ENCODE measurements around the gene NR1D1.

The NR1D1 gene

DNA sequence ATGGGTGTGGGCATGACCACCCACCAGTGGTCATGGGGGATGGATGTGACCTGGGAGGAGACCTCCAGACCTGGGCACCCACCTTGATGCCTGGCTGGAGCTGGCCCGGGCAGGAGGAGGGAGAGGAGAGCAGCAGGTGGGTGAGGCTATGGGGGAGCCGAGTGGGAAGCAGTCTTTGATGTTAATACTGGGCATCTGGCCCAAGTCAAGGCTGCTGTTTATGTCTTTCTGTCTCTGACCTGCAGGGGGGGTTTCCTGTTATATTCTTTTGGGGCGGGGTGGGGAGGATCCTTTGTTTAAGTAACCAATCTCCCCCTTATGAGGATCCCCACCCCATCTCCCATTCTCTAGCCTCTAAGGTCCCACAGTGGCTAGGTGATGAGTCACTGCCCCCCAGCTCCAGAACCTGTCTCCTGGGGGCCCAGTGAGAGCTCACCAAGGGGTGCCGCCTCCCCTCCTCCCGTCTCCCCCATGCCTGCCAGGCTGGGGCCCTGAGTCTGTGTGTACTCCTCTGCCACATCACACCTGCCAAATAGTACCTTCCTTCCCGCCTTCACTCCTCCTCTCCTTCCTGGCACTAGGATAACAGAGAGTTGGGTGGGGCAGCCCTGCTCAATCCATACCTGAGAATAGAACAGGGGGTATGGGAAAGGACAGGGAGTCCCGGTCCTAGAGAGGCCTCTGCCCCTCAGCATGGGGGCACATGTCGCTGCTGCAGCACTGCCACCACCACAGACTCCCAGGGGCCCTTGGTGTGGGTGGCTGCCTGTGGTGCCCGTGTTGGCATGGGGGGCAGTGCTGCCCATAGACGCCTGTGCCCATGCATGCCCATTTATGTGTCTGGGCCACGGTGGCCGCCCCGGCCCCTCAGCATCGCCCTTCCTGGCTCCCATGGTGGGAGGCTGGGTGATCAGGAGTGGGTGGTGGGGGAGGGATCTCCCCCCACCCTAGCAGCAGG lies 30.4 kb downstream of the NR1D1 start (continued):
- TF ChIP-seq EGR2 (tag by site-specific recombination; IDR thresholded peaks at IDR 0.05; ENCODE audit: low read depth) (peak; percentile 95), GLIS2 (tag by site-specific recombination; IDR thresholded peaks at IDR 0.05) (peak; percentile 74), ZNF324 (tag by site-specific recombination; IDR thresholded peaks at IDR 0.05) (0 out of 2 replicates have a peak, but pooled peaks have one; percentile 17)
- TF ChIP-seq, protein P1, sequence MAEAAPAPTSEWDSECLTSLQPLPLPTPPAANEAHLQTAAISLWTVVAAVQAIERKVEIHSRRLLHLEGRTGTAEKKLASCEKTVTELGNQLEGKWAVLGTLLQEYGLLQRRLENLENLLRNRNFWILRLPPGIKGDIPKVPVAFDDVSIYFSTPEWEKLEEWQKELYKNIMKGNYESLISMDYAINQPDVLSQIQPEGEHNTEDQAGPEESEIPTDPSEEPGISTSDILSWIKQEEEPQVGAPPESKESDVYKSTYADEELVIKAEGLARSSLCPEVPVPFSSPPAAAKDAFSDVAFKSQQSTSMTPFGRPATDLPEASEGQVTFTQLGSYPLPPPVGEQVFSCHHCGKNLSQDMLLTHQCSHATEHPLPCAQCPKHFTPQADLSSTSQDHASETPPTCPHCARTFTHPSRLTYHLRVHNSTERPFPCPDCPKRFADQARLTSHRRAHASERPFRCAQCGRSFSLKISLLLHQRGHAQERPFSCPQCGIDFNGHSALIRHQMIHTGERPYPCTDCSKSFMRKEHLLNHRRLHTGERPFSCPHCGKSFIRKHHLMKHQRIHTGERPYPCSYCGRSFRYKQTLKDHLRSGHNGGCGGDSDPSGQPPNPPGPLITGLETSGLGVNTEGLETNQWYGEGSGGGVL (tag by site-specific recombination; IDR thresholded peaks at IDR 0.05): peak; percentile 50
- TF ChIP-seq, protein P2, sequence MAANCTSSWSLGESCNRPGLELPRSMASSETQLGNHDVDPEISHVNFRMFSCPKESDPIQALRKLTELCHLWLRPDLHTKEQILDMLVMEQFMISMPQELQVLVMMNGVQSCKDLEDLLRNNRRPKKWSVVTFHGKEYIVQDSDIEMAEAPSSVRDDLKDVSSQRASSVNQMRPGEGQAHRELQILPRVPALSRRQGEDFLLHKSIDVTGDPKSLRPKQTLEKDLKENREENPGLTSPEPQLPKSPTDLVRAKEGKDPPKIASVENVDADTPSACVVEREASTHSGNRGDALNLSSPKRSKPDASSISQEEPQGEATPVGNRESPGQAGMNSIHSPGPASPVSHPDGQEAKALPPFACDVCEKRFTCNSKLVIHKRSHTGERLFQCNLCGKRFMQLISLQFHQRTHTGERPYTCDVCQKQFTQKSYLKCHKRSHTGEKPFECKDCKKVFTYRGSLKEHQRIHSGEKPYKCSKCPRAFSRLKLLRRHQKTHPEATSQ (tag by site-specific recombination; IDR thresholded peaks at IDR 0.05): no peak
- TF ChIP-seq, protein P3, sequence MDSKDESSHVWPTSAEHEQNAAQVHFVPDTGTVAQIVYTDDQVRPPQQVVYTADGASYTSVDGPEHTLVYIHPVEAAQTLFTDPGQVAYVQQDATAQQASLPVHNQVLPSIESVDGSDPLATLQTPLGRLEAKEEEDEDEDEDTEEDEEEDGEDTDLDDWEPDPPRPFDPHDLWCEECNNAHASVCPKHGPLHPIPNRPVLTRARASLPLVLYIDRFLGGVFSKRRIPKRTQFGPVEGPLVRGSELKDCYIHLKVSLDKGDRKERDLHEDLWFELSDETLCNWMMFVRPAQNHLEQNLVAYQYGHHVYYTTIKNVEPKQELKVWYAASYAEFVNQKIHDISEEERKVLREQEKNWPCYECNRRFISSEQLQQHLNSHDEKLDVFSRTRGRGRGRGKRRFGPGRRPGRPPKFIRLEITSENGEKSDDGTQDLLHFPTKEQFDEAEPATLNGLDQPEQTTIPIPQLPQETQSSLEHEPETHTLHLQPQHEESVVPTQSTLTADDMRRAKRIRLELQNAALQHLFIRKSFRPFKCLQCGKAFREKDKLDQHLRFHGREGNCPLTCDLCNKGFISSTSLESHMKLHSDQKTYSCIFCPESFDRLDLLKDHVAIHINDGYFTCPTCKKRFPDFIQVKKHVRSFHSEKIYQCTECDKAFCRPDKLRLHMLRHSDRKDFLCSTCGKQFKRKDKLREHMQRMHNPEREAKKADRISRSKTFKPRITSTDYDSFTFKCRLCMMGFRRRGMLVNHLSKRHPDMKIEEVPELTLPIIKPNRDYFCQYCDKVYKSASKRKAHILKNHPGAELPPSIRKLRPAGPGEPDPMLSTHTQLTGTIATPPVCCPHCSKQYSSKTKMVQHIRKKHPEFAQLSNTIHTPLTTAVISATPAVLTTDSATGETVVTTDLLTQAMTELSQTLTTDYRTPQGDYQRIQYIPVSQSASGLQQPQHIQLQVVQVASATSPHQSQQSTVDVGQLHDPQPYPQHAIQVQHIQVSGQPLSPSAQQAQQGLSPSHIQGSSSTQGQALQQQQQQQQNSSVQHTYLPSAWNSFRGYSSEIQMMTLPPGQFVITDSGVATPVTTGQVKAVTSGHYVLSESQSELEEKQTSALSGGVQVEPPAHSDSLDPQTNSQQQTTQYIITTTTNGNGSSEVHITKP (tag by site-specific recombination; IDR thresholded peaks at IDR 0.05): peak; percentile 94

GRCh38 chr17:40068917-40069750 lies 31.3 kb downstream of the NR1D1 start:
- ChIA-PET POLR2A (interaction anchor here (0.8 kb wide), 1 partner anchor 30 kb away, joined by 3 read pairs; no protein-coding TSS in a partner anchor), CTCF (interaction anchor here (0.5 to 6.0 kb wide), 9 partner anchors 17 to 452 kb away, joined by 3 to 43 read pairs (median 3); partner anchors contain the start of gene CSF3)
- H3K4me3 ChIP-seq (ENCODE audit: low read depth, low read length): no peak overlapping the region
- H3K27ac ChIP-seq (ENCODE audit: extremely low read depth, low read depth, low read length): no peak overlapping the region; the same call in 1 of the 2 replicates
- H3K9me3 ChIP-seq (ENCODE audit: control insufficient read depth, insufficient read depth, low read depth, low read length): no peaks in the 10 kb centered on the region
- H3K36me3 ChIP-seq (ENCODE audit: control insufficient read depth in 2 of 2, insufficient read depth in 1 of 2, low read length in 2 of 2): no peaks in the 10 kb centered on the region
- H3K4me1 ChIP-seq (ENCODE audit: control insufficient read depth, insufficient read depth, low read length): peaks cover 49% of the 10 kb centered on the region
- peak; percentile 54; the same call in 1 of the 2 replicates for TF ChIP-seq ZNF777 (tag by site-specific recombination; IDR thresholded peaks at IDR 0.05; ENCODE audit: borderline replicate concordance)
- TF ChIP-seq, protein P1 (tag by site-specific recombination; IDR thresholded peaks at IDR 0.05): peak; percentile 99
- TF ChIP-seq SP2 (tag by site-specific recombination; IDR thresholded peaks at IDR 0.05): peak; percentile 49
- TF ChIP-seq ZBTB17 (tag by site-specific recombination; IDR thresholded peaks at IDR 0.05): peak; percentile 69
- no peak for TF ChIP-seq ZNF138 (tag by site-specific recombination; IDR thresholded peaks at IDR 0.05; ENCODE audit: borderline replicate concordance)
- no peak for TF ChIP-seq ZNF133 (tag by site-specific recombination; IDR thresholded peaks at IDR 0.05)
- TF ChIP-seq ZNF416 (tag by site-specific recombination; IDR thresholded peaks at IDR 0.05): no peak
- TF ChIP-seq ZNF561 (tag by site-specific recombination; IDR thresholded peaks at IDR 0.05; ENCODE audit: borderline replicate concordance): 0 out of 2 replicates have a peak, but pooled peaks have one; percentile 46
- 0 out of 2 replicates have a peak, but pooled peaks have one; percentile 24 for TF ChIP-seq FEZF1 (tag by site-specific recombination; IDR thresholded peaks at IDR 0.05)
- peak; percentile 88 for TF ChIP-seq ZSCAN4 (tag by site-specific recombination; IDR thresholded peaks at IDR 0.05)
- peak; percentile 93 for TF ChIP-seq WT1 (tag by site-specific recombination; IDR thresholded peaks at IDR 0.05)
- TF ChIP-seq ZNF837 (tag by site-specific recombination; IDR thresholded peaks at IDR 0.05): no peak
- no peak for TF ChIP-seq MEIS1 (CRISPR knock-in tag; IDR thresholded peaks at IDR 0.05; ENCODE audit: borderline replicate concordance)
- peak; percentile 88 for TF ChIP-seq EGR2 (tag by site-specific recombination; IDR thresholded peaks at IDR 0.05; ENCODE audit: low read depth)
- TF ChIP-seq ZSCAN23 (tag by site-specific recombination; IDR thresholded peaks at IDR 0.05): peak; percentile 63
- TF ChIP-seq ZNF19 (tag by site-specific recombination; IDR thresholded peaks at IDR 0.05; ENCODE audit: low read depth): no peak

All from HEK293 (cell line).